ENCODE data around the gene CRBN.

CRBN gene

GRCh38 chr3:3179407-3180094 lies at the start of gene CRBN:
Gene CRBN (minus strand): TSS chr3:3179691. CDS start chr3:3179687, 4 bp downstream.
- DNase-seq: peak; percentile 87

GRCh38 chr3:3227640-3228039 lies 48.1 kb upstream of the CRBN start:
- no peak for DNase-seq

GRCh38 chr3:3221528-3221927 lies 42.0 kb upstream of the CRBN start:
- DNase-seq: no peak

GRCh38 chr3:3216401-3216800 lies 36.9 kb upstream of the CRBN start:
- no peak for DNase-seq

- DNase-seq: no peak
Measured at GRCh38 chr3:3212781-3213440, 33.4 kb upstream of the CRBN start.

- DNase-seq: no peak
Measured at GRCh38 chr3:3209714-3210113, 30.2 kb upstream of the CRBN start.

- DNase-seq: no peak
Measured at GRCh38 chr3:3209057-3209456, 29.6 kb upstream of the CRBN start.

- no peak for DNase-seq
Measured at GRCh38 chr3:3201611-3202010, 22.1 kb upstream of the CRBN start.

- no peak for DNase-seq
Measured at GRCh38 chr3:3200632-3201212, 21.2 kb upstream of the CRBN start.

- DNase-seq: no peak
Measured at GRCh38 chr3:3199306-3199705, 19.8 kb upstream of the CRBN start.

GRCh38 chr3:3196148-3196861 lies 16.8 kb upstream of the CRBN start:
- no peak for DNase-seq

- no peak for DNase-seq
Measured at GRCh38 chr3:3194861-3195260, 15.4 kb upstream of the CRBN start.

- no peak for DNase-seq
Measured at GRCh38 chr3:3192286-3192675, 12.8 kb upstream of the CRBN start.

- no peak for DNase-seq
Measured at GRCh38 chr3:3191675-3192285, 12.3 kb upstream of the CRBN start.

- DNase-seq: no peak
Measured at GRCh38 chr3:3189961-3190360, 10.5 kb upstream of the CRBN start.

- DNase-seq: no peak
Measured at GRCh38 chr3:3189102-3189727, 9.7 kb upstream of the CRBN start.

- no peak for DNase-seq
Measured at GRCh38 chr3:3184876-3185275, 5.4 kb upstream of the CRBN start.

- no peak for DNase-seq
Measured at GRCh38 chr3:3180456-3180855, 965 bp upstream of the CRBN start.

GRCh38 chr3:3178498-3179328 lies 778 bp downstream of the CRBN start:
- DNase-seq: no peak

GRCh38 chr3:3177861-3178497 lies 1.5 kb downstream of the CRBN start:
- no peak for DNase-seq

- DNase-seq: no peak
Measured at GRCh38 chr3:3172627-3173026, 6.9 kb downstream of the CRBN start.

All from activated effector memory CD4-positive, alpha-beta T cell treated with Interleukin-2 at 50 U/mL for 16 hours (primary cell).